GM18502 (cell line): ENCODE measurements around the gene RASSF10.
A peak's percentile ranks its signal among the peaks of the same experiment; 100 is the strongest.

Experiments used
- ATAC-seq: cut with Tn5 transposase; IDR thresholded peaks from one replicate; pipeline ENCODE4 v1.9.1; 2021; ENCODE audit warnings: mild to moderate bottlenecking; ENCODE audit not compliant: unreplicated experiment, poor library complexity

The RASSF10 gene

GRCh38 chr11:13008625-13009475 lies at the start of gene RASSF10:
Gene RASSF10, plus strand, starts transcription at chr11:13009316. Its CDS starts 261 bp downstream, at chr11:13009577.
- ATAC-seq, result peak; percentile 55

DNA sequence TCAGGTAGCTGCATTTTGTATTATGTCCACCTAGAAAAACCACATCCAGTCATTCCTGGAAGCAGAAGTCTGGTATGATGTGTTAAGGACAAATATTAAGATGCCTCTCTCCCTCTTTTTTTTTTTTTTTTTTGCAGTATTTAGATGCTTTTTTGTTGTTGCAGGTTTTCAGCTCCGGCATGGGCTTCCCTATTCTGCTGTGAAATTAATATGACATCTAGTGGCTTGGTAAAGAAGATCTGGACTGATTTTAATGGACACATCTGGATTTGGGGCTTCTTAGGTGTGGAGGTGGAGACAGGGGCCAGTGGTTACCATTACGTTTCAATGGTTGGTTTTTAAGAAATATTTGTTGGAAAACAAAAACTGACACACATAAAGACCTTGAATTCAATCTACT lies 47.5 kb upstream of the RASSF10 start:
- ATAC-seq, result no peak

GRCh38 chr11:12962306-12962705 lies 46.8 kb upstream of the RASSF10 start:
- ATAC-seq, result no peak

- ATAC-seq, result no peak
Measured at GRCh38 chr11:12963051-12963450, 46.1 kb upstream of the RASSF10 start.

DNA sequence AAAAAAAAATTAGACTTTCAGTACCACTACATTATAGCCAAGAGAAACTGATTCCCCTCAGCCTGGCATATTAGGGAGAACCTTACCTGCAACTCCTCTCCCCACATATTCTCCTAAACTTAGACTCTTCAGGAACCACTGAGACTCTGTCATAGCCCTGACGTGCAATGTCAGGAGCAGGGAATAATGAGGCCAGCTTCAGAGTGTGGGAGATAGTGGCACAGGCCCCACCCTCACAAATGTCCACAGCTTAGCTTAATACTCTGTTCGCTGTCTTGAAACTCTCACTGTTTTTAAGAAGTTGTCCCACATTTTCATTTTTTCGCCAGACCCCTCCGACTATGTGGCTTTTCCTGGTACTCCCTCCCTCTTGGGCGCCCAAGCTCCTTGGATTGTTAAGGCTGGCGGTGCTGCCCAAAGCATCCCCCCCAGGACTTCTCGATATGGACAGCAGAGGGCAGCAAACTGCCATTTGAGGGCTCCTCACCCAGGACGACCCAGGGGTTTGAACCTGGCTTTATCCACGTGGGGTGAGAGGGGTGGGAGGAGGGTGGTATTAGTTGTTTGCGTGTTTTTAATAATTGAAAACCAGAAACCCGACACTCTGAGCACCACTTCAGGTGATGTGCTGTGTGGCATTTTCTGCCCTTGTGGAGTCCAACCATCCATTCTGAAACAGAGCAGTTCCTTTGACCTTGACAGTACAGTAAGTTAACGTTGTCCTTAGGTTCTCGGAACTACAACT lies 45.2 kb upstream of the RASSF10 start:
- ATAC-seq, result peak; percentile 85

DNA sequence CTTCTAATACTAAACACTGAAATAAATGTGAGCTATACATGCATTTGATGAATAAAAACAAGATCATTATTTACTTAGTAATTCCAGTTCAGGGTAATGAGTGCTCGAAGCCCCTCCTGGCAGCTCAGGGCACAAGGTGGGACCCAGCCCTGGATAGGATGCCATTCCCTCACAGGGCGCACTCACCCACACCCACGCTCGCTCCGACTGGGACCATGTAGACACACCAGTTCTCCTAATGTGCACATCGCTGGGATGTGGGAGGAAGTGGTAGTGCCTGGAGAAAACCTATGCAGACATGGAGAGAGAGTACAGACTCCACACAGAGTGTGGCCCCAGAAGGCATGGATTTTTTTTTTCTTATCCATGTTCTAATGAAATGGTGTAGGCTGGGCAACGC lies 44.5 kb upstream of the RASSF10 start:
- ATAC-seq, result no peak

- ATAC-seq, result no peak
Measured at GRCh38 chr11:12966002-12966401, 43.1 kb upstream of the RASSF10 start.

- ATAC-seq, result no peak
Measured at GRCh38 chr11:12968101-12968500, 41.0 kb upstream of the RASSF10 start.

DNA sequence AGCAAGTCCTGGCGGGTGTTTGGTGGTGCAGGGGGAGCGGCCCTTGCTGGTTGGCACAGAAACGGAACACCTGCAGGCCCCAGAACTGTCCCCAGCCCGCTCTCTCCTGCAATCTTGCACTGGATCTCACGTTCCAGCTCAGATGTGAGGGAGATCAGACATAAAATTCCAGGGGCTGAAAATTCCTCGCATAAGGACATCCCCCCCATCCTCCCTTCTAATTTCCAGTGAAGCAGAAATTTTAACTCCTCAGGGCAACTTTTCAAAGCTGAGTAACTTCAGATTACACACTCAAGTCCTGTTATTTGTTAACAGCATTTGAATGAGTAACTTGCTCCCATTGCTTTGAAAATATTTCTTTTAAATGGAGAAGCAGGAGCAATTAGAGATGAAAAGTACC lies 40.3 kb upstream of the RASSF10 start:
- ATAC-seq, result no peak

DNA sequence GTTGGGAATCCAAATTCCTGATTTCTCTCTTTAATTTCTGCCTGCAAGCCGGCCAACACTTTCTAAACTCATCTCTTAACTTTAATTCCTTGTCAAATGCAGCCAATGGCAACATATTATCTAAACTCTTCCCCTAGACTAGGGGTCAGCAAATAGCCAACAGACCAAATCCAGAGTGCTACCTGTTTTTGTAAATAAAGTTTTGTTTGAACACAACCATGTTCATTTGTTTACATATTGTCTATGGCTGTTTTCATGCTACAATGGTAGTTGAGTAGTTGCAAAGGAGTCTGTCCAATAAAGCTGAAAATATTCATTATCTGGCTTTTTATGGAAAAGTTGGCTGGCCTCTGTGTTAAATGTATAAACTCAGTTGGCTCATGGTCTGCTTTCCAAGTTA lies 37.2 kb upstream of the RASSF10 start:
- ATAC-seq, result no peak

GRCh38 chr11:12973528-12974181 lies 35.5 kb upstream of the RASSF10 start:
- no peak for ATAC-seq

DNA sequence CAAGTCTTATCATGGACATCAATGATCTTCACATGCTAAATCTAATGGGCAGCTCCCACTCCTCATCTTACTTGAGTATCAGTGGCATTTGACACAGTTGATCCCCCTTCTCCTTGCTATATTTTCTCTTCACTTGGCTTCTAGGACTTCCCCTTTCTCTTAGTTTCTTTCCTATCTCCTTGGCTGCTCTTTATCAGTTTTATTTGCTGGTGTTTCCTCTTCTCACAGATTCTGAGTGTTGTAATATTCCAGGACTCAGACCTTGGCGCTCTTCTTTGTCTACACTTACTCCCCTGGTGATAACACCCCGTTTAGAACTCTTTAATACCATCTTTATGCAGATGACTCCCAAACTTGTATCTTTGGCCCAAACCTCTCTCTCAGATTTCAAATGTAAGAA lies 33.9 kb upstream of the RASSF10 start:
- no peak for ATAC-seq

- ATAC-seq, result no peak
Measured at GRCh38 chr11:12979928-12980689, 29.0 kb upstream of the RASSF10 start.

- ATAC-seq, result no peak
Measured at GRCh38 chr11:12981676-12982522, 27.2 kb upstream of the RASSF10 start.

- no peak for ATAC-seq
Measured at GRCh38 chr11:12983336-12983735, 25.8 kb upstream of the RASSF10 start.

- ATAC-seq, result no peak
Measured at GRCh38 chr11:12986194-12986898, 22.8 kb upstream of the RASSF10 start.

GRCh38 chr11:12989428-12990161 lies 19.5 kb upstream of the RASSF10 start:
- ATAC-seq, result no peak

DNA sequence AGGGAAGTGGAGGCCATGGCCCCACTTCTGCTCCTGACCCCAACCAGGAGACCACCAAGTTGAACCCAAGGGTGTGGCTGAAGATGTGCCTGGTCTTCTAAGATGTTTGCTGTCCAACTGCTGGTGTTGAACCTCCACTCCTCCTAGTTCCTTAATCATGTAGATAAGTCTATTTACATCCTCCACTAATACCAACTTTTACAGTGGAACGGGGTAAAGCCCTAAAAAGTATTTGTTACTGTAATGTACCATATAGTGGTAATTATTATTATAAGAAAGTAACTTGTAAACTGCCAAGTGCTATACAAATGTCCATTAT lies 19.0 kb upstream of the RASSF10 start:
- no peak for ATAC-seq
